Measurements from ENCODE around the gene LBR.

LBR gene

DNA sequence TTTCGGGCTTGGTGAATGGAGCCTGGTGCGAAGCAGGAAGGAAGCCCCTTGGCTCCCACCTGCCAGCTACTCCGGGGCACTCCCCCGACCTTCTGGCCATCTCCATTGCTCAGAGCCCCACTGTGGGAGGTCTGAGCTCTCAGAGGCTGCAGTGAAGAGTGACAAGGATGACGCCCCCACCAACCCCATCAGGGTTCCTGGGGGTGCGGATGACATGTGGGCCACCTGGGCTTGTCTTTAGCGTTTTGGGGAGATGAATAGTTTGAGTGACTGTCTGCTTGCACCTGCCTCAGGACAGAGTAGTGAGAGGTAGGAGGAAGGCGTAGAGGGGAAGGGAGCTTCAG is 43.2 kb upstream of the LBR start:
- DNase-seq (ENCODE audit: low read depth, low spot score): no peak
- Histone ChIP-seq H3K9me3 (ENCODE audit: control insufficient read depth, insufficient read depth, low read length) (no peaks in the 10 kb centered on the region), H3K27ac (ENCODE audit: low read length) (no peak overlapping the region), H3K4me1 (ENCODE audit: control insufficient read depth, insufficient read depth, low read length) (no peaks in the 10 kb centered on the region), H3K27me3 (ENCODE audit: control insufficient read depth, insufficient read depth, low read length) (no peaks in the 10 kb centered on the region), H3K36me3 (ENCODE audit: control insufficient read depth, insufficient read depth, low read length) (no peaks in the 10 kb centered on the region), H3K4me3 (ENCODE audit: low read length) (no peak overlapping the region)
- WGBS (ENCODE audit: insufficient coverage, insufficient read length): no CpG with 5 or more reads among the region's 8 CpGs

DNA sequence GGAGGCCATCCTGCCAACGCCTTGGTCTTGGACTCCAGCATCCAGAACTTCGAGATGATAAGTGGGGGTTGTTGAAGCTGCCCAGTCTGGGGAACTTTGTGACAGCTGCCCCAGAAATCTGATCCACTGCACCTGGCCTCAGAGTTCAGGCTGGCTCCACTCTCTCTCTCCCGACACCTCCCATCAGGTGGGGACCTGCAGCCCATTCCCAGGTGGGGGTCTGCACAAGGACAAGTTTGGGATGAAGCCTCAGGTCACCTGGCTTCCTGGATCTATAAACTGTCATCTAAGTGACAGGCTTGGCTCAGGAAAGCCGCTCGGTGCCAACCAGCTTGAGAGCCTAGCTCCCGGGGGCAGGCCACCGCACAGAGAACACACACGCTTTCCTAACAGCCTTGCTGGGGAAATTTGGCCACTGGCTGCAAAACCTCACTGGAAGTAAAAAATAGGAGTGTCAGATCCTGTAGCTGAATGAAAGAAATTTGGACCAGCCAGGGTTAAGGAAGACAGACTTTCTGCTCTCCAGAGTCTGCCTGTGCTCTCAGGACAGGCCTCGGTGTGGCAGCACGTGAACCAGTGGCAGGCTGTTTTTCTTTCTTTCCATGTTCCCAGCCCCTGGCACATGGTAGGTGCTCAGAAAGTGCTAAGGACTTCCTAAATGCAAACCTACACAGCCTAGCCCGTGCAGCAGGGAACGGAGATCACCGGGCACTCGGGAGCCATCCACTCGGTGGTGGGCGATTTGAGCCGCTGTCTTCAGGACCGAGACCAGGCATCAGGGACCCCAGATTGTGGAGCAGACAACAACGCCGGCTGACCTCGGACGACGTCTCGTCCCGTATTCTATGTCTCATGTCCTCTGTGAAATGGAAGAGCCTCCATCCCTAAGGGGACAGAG is 42.6 kb upstream of the LBR start:
- H3K4me1 ChIP-seq (ENCODE audit: control insufficient read depth, insufficient read depth, low read length): peaks cover under 1% of the 10 kb centered on the region; the same call in 1 of the 2 replicates
- H3K36me3 ChIP-seq (ENCODE audit: control insufficient read depth, insufficient read depth, low read length): no peaks in the 10 kb centered on the region
- no peak overlapping the region for H3K27ac ChIP-seq (ENCODE audit: low read length)
- no CpG with 5 or more reads among the region's 25 CpGs for WGBS (ENCODE audit: insufficient coverage, insufficient read length)
- no peaks in the 10 kb centered on the region for H3K27me3 ChIP-seq (ENCODE audit: control insufficient read depth, insufficient read depth, low read length)
- no peaks in the 10 kb centered on the region for H3K9me3 ChIP-seq (ENCODE audit: control insufficient read depth, insufficient read depth, low read length)
- H3K4me3 ChIP-seq (ENCODE audit: low read length): no peak overlapping the region
- no peak for DNase-seq (ENCODE audit: low read depth, low spot score)

DNA sequence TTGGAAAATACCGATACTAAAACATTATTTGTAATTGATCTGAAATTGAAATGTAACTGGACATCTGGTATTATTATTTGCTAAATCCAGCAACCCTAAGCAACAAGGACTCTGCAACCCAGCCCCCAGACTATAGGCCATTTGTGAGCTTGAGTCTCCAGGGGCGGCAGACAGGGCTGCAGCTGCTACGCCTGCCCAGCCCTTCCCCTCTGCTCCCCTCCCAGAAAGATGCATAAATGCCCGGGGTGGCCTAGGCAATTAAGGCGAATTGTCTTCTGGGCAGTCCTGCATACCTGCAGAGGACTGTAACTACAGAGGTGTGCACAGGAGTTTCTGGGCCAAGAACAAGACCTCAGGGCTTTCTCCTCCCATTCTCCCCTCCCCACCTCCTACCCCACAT is 41.2 kb upstream of the LBR start:
- H3K36me3 ChIP-seq (ENCODE audit: control insufficient read depth, insufficient read depth, low read length): no peaks in the 10 kb centered on the region
- WGBS (ENCODE audit: insufficient coverage, insufficient read length): no CpG with 5 or more reads among the region's 5 CpGs
- no peak for DNase-seq (ENCODE audit: low read depth, low spot score)
- H3K4me3 ChIP-seq (ENCODE audit: low read length): no peak overlapping the region
- no peaks in the 10 kb centered on the region for H3K9me3 ChIP-seq (ENCODE audit: control insufficient read depth, insufficient read depth, low read length)
- H3K27ac ChIP-seq (ENCODE audit: low read length): no peak overlapping the region
- H3K4me1 ChIP-seq (ENCODE audit: control insufficient read depth, insufficient read depth, low read length): peaks cover 6% of the 10 kb centered on the region
- H3K27me3 ChIP-seq (ENCODE audit: control insufficient read depth, insufficient read depth, low read length): no peaks in the 10 kb centered on the region

DNA sequence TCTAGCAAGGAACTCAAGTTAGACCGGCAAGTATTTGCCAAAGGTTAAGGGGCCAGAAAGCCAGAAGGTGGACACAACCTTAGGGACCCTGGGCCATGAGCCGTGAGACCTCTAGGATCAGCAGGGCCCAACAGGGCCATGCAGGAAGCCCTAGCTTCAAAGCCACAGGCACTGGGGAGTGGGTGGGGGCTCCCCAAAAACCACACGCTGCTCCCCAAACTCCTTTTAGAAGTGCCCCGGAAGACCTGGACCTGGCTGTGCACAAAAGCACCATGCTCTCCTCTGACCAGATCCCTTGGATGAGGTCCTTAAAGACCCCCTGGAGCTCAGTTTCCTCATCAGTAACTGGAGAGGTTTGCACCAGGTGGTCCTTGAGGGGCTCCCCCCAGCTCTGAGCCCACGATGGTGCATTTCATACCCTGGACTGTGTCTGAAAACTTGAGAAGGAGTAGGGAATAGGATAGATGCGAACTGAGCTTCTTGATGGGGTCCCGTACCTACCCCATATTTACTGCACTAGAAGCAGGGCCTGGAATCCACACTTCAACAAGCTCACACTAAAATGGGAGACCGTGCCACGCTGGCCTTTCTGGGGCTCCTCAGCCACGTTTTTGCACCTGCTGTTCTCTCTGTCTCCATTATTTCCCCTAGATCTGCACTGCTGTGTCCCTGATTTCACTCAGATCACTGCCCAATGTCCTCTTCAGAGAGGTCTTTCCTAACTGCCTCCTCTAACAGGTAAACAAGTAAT is 40.6 kb upstream of the LBR start:
- no peaks in the 10 kb centered on the region for H3K27me3 ChIP-seq (ENCODE audit: control insufficient read depth, insufficient read depth, low read length)
- no peak overlapping the region for H3K4me3 ChIP-seq (ENCODE audit: low read length)
- peaks cover 9% of the 10 kb centered on the region for H3K4me1 ChIP-seq (ENCODE audit: control insufficient read depth, insufficient read depth, low read length)
- H3K36me3 ChIP-seq (ENCODE audit: control insufficient read depth, insufficient read depth, low read length): no peaks in the 10 kb centered on the region
- no peaks in the 10 kb centered on the region for H3K9me3 ChIP-seq (ENCODE audit: control insufficient read depth, insufficient read depth, low read length)
- no peak for DNase-seq (ENCODE audit: low read depth, low spot score)
- no CpG with 5 or more reads among the region's 10 CpGs for WGBS (ENCODE audit: insufficient coverage, insufficient read length)
- H3K27ac ChIP-seq (ENCODE audit: low read length): no peak overlapping the region

- Histone ChIP-seq H3K4me3 (ENCODE audit: low read length) (no peak overlapping the region), H3K27ac (ENCODE audit: low read length) (no peak overlapping the region), H3K4me1 (ENCODE audit: control insufficient read depth, insufficient read depth, low read length) (peaks cover 9% of the 10 kb centered on the region), H3K27me3 (ENCODE audit: control insufficient read depth, insufficient read depth, low read length) (no peaks in the 10 kb centered on the region), H3K9me3 (ENCODE audit: control insufficient read depth, insufficient read depth, low read length) (no peaks in the 10 kb centered on the region), H3K36me3 (ENCODE audit: control insufficient read depth, insufficient read depth, low read length) (no peaks in the 10 kb centered on the region)
- no CpG with 5 or more reads among the region's 26 CpGs for WGBS (ENCODE audit: insufficient coverage, insufficient read length)
- no peak for DNase-seq (ENCODE audit: low read depth, low spot score)
These were observed 39.6 kb upstream of the LBR start for GRCh38 chr1:225467193-225468020.

- H3K9me3 ChIP-seq (ENCODE audit: control insufficient read depth, insufficient read depth, low read length): no peaks in the 10 kb centered on the region
- no peak overlapping the region for H3K4me3 ChIP-seq (ENCODE audit: low read length)
- no peaks in the 10 kb centered on the region for H3K36me3 ChIP-seq (ENCODE audit: control insufficient read depth, insufficient read depth, low read length)
- WGBS (ENCODE audit: insufficient coverage, insufficient read length): no CpG with 5 or more reads among the region's 4 CpGs
- DNase-seq (ENCODE audit: low read depth, low spot score): no peak
- no peaks in the 10 kb centered on the region for H3K27me3 ChIP-seq (ENCODE audit: control insufficient read depth, insufficient read depth, low read length)
- no peak overlapping the region for H3K27ac ChIP-seq (ENCODE audit: low read length)
- peaks cover 9% of the 10 kb centered on the region for H3K4me1 ChIP-seq (ENCODE audit: control insufficient read depth, insufficient read depth, low read length)
These were observed 39.0 kb upstream of the LBR start for GRCh38 chr1:225466848-225467192.

DNA sequence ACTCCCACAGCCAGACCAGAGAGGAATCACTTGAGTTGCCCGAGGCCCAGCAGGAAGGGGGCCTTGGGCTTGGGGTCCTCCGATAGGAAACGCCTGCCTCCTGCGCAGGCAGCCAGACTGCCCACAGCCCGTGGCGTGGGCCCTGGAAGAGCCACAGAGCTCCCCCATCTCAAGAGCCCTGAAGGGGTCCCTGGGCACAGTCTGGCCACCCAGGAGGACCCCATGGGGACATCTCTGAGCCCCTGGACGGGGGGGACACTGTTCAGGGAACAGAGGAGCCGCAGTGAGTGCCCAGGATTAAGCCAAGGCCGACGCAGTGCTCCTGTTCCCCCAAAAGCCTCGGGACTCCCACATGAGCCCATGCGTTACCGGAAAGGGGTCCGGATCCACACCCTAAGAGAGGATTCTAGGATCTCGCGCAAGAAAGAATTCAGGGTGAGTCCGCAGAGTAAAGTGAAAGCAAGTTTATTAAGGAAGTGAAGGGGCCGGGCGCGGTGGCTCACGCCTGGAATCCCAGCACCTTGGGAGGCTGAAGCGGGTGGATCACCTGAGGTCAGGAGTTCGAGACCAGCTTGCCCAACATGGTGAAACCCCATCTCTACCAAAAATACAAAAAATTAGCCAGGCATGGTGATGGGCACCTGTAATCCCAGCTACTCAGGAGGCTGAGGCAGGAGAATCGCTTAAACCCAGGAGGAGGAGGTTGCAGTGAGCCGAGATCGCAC is 38.1 kb upstream of the LBR start:
- Histone ChIP-seq H3K27ac (ENCODE audit: low read length) (no peak overlapping the region), H3K4me1 (ENCODE audit: control insufficient read depth, insufficient read depth, low read length) (peaks cover 12% of the 10 kb centered on the region), H3K36me3 (ENCODE audit: control insufficient read depth, insufficient read depth, low read length) (no peaks in the 10 kb centered on the region), H3K4me3 (ENCODE audit: low read length) (no peak overlapping the region), H3K9me3 (ENCODE audit: control insufficient read depth, insufficient read depth, low read length) (no peaks in the 10 kb centered on the region), H3K27me3 (ENCODE audit: control insufficient read depth, insufficient read depth, low read length) (no peaks in the 10 kb centered on the region)
- WGBS (ENCODE audit: insufficient coverage, insufficient read length): no CpG with 5 or more reads among the region's 26 CpGs
- DNase-seq (ENCODE audit: low read depth, low spot score): no peak

DNA sequence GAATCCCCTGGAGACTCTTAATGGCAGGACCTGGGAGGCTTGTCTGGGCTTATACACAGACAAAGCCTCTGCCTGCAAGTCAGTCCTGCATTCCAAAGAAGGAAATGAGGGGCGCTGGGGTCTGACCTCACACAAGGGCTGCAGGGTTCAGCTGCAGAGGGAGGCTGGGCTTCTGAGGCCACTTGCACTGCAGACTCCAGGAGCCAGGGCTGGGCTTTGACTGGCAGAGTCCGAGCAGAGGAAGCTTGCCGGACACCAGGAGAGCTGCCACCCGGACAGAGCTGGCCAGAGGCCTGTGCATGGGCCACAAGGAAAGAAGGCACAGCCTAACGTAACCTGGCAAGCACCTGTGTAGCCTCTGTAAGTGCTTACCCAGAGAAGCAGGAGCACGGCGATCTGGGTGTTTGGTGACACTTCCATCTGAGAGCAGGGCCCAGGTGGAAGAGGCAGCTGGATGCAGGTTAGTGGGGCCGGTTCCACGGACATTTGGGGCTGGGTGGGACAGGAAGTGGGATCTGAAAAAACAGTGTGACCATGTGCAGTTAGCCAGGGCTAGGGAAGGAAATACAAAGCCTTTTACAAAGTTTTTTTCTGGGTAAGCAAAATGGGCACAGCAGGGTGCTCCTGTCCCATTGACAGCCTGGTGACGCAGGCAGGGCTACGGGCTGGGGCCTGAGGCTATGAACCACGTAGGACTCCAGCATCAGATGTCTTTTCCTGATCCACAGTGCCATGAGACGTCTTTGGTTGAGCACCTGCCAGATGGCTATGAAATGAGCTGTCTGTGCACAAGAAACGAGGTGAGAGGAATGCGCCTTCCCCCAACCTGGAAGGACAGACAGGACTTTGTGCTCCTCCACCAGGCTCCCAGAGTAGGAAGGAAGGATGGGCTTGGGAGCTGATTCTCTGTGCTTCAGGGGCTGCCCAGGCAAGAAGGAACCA is 37.3 kb upstream of the LBR start:
- Histone ChIP-seq H3K4me3 (ENCODE audit: low read length) (no peak overlapping the region), H3K36me3 (ENCODE audit: control insufficient read depth, insufficient read depth, low read length) (no peaks in the 10 kb centered on the region), H3K27ac (ENCODE audit: low read length) (no peak overlapping the region), H3K27me3 (ENCODE audit: control insufficient read depth, insufficient read depth, low read length) (no peaks in the 10 kb centered on the region), H3K9me3 (ENCODE audit: control insufficient read depth, insufficient read depth, low read length) (no peaks in the 10 kb centered on the region), H3K4me1 (ENCODE audit: control insufficient read depth, insufficient read depth, low read length) (peaks cover 12% of the 10 kb centered on the region)
- no CpG with 5 or more reads among the region's 15 CpGs for WGBS (ENCODE audit: insufficient coverage, insufficient read length)
- DNase-seq (ENCODE audit: low read depth, low spot score): peak; percentile 45

GRCh38 chr1:225462714-225463574 is 35.1 kb upstream of the LBR start:
- Histone ChIP-seq H3K9me3 (ENCODE audit: control insufficient read depth, insufficient read depth, low read length) (no peaks in the 10 kb centered on the region), H3K4me1 (ENCODE audit: control insufficient read depth, insufficient read depth, low read length) (peaks cover 12% of the 10 kb centered on the region), H3K27ac (ENCODE audit: low read length) (no peak overlapping the region), H3K27me3 (ENCODE audit: control insufficient read depth, insufficient read depth, low read length) (no peaks in the 10 kb centered on the region), H3K36me3 (ENCODE audit: control insufficient read depth, insufficient read depth, low read length) (no peaks in the 10 kb centered on the region), H3K4me3 (ENCODE audit: low read length) (no peak overlapping the region)
- no peak for DNase-seq (ENCODE audit: low read depth, low spot score)
- WGBS (ENCODE audit: insufficient coverage, insufficient read length): no CpG with 5 or more reads among the region's 15 CpGs
